Neural progenitor cell (in vitro differentiated cells): ENCODE measurements around the gene CRY1. TPM values are rescaled to one million over a fixed set of nuclear protein-coding genes. Genes with fewer than 3 reads are reported as not detected.

Experiments
- DNase-seq: peaks from one replicate; pipeline ENCODE4 v3.0.0-alpha.2; 2016; ENCODE audit warnings: low spot score
- H2AFZ ChIP-seq: fragments of 200-600 bp; sonication (generic); replicated peaks from 2 replicates; pipeline ENCODE4 v1.6.1; 2016; ENCODE audit warnings: antibody characterized with exemption
- H3F3A ChIP-seq: fragments of 200-600 bp; sonication (generic); 2 replicates; pipeline ENCODE4 v1.6.1; 2016; ENCODE audit warnings: antibody characterized with exemption, low read depth
- H3K27ac ChIP-seq: fragments of 200-600 bp; sonication (generic); 2 replicates; pipeline ENCODE4 v1.5.1; 2016; ENCODE audit warnings: mild to moderate bottlenecking
- H3K27me3 ChIP-seq: fragments of 200-600 bp; sonication (generic); 2 replicates; pipeline ENCODE4 v1.6.1; 2016; ENCODE audit warnings: mild to moderate bottlenecking, moderate library complexity
- H3K36me3 ChIP-seq: fragments of 200-600 bp; sonication (generic); 2 replicates; pipeline ENCODE4 v1.5.1; 2016
- H3K4me1 ChIP-seq: fragments of 200-600 bp; sonication (generic); 2 replicates; pipeline ENCODE4 v1.6.1; 2016; ENCODE audit warnings: mixed run types
- H3K4me2 ChIP-seq: fragments of 200-600 bp; sonication (generic); 2 replicates; pipeline ENCODE4 v1.6.1; 2016
- H3K4me3 ChIP-seq: fragments of 200-600 bp; sonication (generic); 2 replicates; pipeline ENCODE4 v1.5.1; 2016
- H3K79me2 ChIP-seq: fragments of 200-600 bp; sonication (generic); 2 replicates; pipeline ENCODE4 v1.6.1; 2016; ENCODE audit warnings: low read depth
- H3K9ac ChIP-seq: fragments of 200-600 bp; sonication (generic); 2 replicates; pipeline ENCODE4 v1.6.1; 2016
- H3K9me3 ChIP-seq: fragments of 200-600 bp; sonication (generic); 2 replicates; pipeline ENCODE4 v1.5.1; 2016; ENCODE audit warnings: low read depth
- H4K20me1 ChIP-seq: fragments of 200-600 bp; sonication (generic); 2 replicates; pipeline ENCODE4 v1.6.1; 2016; ENCODE audit warnings: low read depth
- H3K27ac Mint-ChIP-seq: 3 replicates; pipeline ENCODE4 v1.8.0; 2021; ENCODE audit warnings: mixed read lengths
- H3K27me3 Mint-ChIP-seq: 2 replicates; pipeline ENCODE4 v1.8.0; 2022; ENCODE audit warnings: low read depth, mild to moderate bottlenecking, inconsistent platforms, moderate library complexity, mixed read lengths; ENCODE audit not compliant: insufficient read depth
- H3K36me3 Mint-ChIP-seq: 3 replicates; pipeline ENCODE4 v1.8.0; 2021; ENCODE audit warnings: mixed read lengths
- H3K4me1 Mint-ChIP-seq: 3 replicates; pipeline ENCODE4 v1.8.0; 2021; ENCODE audit warnings: mixed read lengths
- H3K4me3 Mint-ChIP-seq: 3 replicates; pipeline ENCODE4 v1.8.0; 2021; ENCODE audit warnings: mild to moderate bottlenecking, moderate library complexity, mixed read lengths
- H3K9me3 Mint-ChIP-seq: 3 replicates; pipeline ENCODE4 v1.8.0; 2020; ENCODE audit warnings: mixed read lengths
- EZH2 ChIP-seq: fragments of 200-600 bp; sonication (generic); IDR thresholded peaks from 2 replicates; pipeline ENCODE4 v1.6.1; 2017; ENCODE audit warnings: antibody characterized with exemption, mild to moderate bottlenecking, moderate library complexity
- EZH2phosphoT487 ChIP-seq: fragments of 200-600 bp; sonication (generic); IDR thresholded peaks from 2 replicates; pipeline ENCODE4 v1.6.1; 2017; ENCODE audit warnings: antibody characterized with exemption
- total RNA-seq: library from RNA; depleted of rRNA; stranded (reverse); fragments of >200 nt; gene quantifications from 2 replicates; pipeline ENCODE4 v1.2.3, GENCODE V29; 2015; ENCODE audit warnings: low replicate concordance
- TF ChIP-seq, protein P1 (sequence below): fragments of 200-600 bp; sonication (generic); IDR thresholded peaks from 2 replicates; pipeline ENCODE4 v1.5.1; 2017; ENCODE audit warnings: antibody characterized with exemption, mild to moderate bottlenecking

Gene CRY1
- total RNA-seq, 1 donor from 2014 or later, result 51.3 TPM

DNA sequence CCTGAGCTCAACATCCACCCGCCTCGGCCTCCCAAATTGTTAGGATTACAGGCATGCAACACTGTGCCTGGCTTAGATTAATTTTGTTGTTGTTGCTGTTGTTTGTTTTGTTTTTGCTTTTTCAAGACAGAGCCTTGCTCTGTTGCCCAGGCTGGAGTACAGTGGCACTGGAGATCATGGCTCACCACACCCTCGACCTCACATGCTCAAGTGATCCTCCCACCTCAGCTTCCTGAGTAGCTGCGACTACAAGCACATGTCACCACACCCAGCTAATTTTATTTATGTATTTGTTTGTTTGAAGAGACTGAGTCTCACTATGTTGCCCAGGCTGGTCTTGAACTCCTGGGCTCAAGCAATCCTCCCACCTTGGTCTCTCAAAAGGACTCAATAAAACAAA, 26.7 kb downstream of the CRY1 start:
- Histone ChIP-seq H3F3A (no peaks in the 10 kb centered on the region), H3K4me2 (no peak overlapping the region), H3K4me3 (no peak overlapping the region), H4K20me1 (no peaks in the 10 kb centered on the region), H3K27ac (no peak overlapping the region), H3K36me3 (no peaks in the 10 kb centered on the region), H3K4me1 (no peaks in the 10 kb centered on the region), H3K9me3 (no peaks in the 10 kb centered on the region), H2AFZ (no peak overlapping the region), H3K9ac (no peak overlapping the region), H3K79me2 (no peaks in the 10 kb centered on the region), H3K27me3 (no peaks in the 10 kb centered on the region)
- Mint-ChIP-seq H3K4me1 (no peaks in the 10 kb centered on the region), H3K9me3 (peaks cover 9% of the 10 kb centered on the region), H3K27ac (no peak overlapping the region), H3K4me3 (no peak overlapping the region), H3K36me3 (peaks cover 10% of the 10 kb centered on the region), H3K27me3 (peaks cover 4% of the 10 kb centered on the region)
- TF ChIP-seq EZH2 (no peak), EZH2phosphoT487 (no peak)
- TF ChIP-seq, protein P1, sequence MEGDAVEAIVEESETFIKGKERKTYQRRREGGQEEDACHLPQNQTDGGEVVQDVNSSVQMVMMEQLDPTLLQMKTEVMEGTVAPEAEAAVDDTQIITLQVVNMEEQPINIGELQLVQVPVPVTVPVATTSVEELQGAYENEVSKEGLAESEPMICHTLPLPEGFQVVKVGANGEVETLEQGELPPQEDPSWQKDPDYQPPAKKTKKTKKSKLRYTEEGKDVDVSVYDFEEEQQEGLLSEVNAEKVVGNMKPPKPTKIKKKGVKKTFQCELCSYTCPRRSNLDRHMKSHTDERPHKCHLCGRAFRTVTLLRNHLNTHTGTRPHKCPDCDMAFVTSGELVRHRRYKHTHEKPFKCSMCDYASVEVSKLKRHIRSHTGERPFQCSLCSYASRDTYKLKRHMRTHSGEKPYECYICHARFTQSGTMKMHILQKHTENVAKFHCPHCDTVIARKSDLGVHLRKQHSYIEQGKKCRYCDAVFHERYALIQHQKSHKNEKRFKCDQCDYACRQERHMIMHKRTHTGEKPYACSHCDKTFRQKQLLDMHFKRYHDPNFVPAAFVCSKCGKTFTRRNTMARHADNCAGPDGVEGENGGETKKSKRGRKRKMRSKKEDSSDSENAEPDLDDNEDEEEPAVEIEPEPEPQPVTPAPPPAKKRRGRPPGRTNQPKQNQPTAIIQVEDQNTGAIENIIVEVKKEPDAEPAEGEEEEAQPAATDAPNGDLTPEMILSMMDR, result no peak
- DNase-seq, result no peak

DNA sequence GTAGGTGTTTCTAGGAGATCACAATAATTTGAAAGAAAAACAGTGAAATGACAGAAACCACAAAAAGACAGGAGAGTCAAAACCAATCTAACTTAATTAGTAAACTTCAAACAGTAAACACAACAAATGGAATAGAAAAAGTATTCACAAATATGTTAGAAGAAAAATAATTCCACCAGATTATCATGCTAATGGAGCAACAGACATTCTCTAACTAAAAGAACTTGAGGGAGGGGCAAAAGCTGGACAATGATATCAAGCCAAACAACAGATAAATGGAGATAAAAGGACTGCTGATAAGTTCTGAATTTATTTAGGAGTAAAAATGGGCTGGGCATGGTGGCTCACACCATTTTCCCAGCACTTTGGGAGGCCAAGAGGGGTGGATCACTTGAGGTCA, 28.7 kb downstream of the CRY1 start:
- Histone ChIP-seq H2AFZ (no peak overlapping the region), H4K20me1 (no peaks in the 10 kb centered on the region), H3K4me1 (no peaks in the 10 kb centered on the region), H3K36me3 (no peaks in the 10 kb centered on the region), H3K4me3 (no peak overlapping the region), H3K9me3 (no peaks in the 10 kb centered on the region), H3K27me3 (no peaks in the 10 kb centered on the region), H3K79me2 (no peaks in the 10 kb centered on the region), H3K9ac (no peak overlapping the region), H3K27ac (no peak overlapping the region), H3F3A (no peaks in the 10 kb centered on the region), H3K4me2 (no peak overlapping the region)
- no peak for DNase-seq
- Mint-ChIP-seq H3K4me1 (no peaks in the 10 kb centered on the region), H3K27me3 (peaks cover 4% of the 10 kb centered on the region), H3K27ac (no peak overlapping the region), H3K36me3 (peaks cover 10% of the 10 kb centered on the region), H3K4me3 (no peak overlapping the region), H3K9me3 (peaks cover 9% of the 10 kb centered on the region)
- TF ChIP-seq EZH2 (no peak), EZH2phosphoT487 (no peak)
- TF ChIP-seq, protein P1, result no peak

DNA sequence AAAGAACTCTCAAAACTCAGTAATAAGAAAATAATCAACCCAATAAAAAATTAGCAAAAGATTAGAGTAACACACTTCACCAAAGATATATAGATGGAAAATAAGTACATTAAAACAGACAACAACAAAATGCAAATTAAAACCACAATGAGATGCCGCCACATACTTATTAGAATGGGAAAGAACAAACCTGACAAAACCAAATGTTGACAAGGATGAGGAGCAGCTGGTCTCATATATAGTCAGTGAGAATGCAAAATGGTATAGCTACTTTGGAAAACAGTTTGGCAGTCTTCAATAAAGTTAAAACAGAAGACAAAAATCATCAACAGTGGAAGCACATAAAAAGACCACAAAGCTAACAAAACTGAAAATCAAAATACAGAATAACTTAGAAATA, 29.1 kb downstream of the CRY1 start:
- Histone ChIP-seq H2AFZ (no peak overlapping the region), H3F3A (no peaks in the 10 kb centered on the region), H3K9ac (no peak overlapping the region), H3K4me3 (no peak overlapping the region), H3K36me3 (no peaks in the 10 kb centered on the region), H3K27me3 (no peaks in the 10 kb centered on the region), H3K4me2 (no peak overlapping the region), H4K20me1 (no peaks in the 10 kb centered on the region), H3K79me2 (no peaks in the 10 kb centered on the region), H3K27ac (no peak overlapping the region), H3K4me1 (no peaks in the 10 kb centered on the region), H3K9me3 (no peaks in the 10 kb centered on the region)
- H3K27me3 Mint-ChIP-seq, result peaks cover 4% of the 10 kb centered on the region
- H3K9me3 Mint-ChIP-seq, result peaks cover 9% of the 10 kb centered on the region
- H3K36me3 Mint-ChIP-seq, result peaks cover 10% of the 10 kb centered on the region
- no peak for DNase-seq
- no peak overlapping the region for H3K27ac Mint-ChIP-seq
- H3K4me1 Mint-ChIP-seq, result no peaks in the 10 kb centered on the region
- TF ChIP-seq EZH2phosphoT487 (no peak), EZH2 (no peak)
- TF ChIP-seq, protein P1, result no peak
- H3K4me3 Mint-ChIP-seq, result no peak overlapping the region
